K562 (cell line): Measurements from ENCODE around the gene GDF15. TPM values are rescaled to one million over a fixed set of nuclear protein-coding genes. Genes with fewer than 3 reads are reported as not detected.

Experiments
- ARID2 ChIP-seq: fragments of 450-650 bp; IDR thresholded peaks from 2 replicates; pipeline ENCODE4 v1.6.1; 2017; ENCODE audit warnings: antibody characterized with exemption, mild to moderate bottlenecking
- ESRRB ChIP-seq: fragments of 250-450 bp; sonication (Bioruptor Pico); IDR thresholded peaks from 2 replicates; pipeline ENCODE4 v1.5.0; 2020; ENCODE audit warnings: mild to moderate bottlenecking, moderate library complexity, borderline replicate concordance
- GTF2F1 ChIP-seq: IDR thresholded peaks from 2 replicates; pipeline ENCODE4 v1.6.1; 2011; ENCODE audit warnings: low read depth, low read length, improper control_type of control experiment
- GTF3C2 ChIP-seq: IDR thresholded peaks from 3 replicates; pipeline ENCODE4 v1.6.1; 2011; ENCODE audit warnings: borderline replicate concordance, mild to moderate bottlenecking, moderate library complexity; ENCODE audit not compliant: insufficient read length; ENCODE audit errors: extremely low read depth
- LEF1 ChIP-seq: fragments of 450-650 bp; IDR thresholded peaks from 2 replicates; pipeline ENCODE4 v1.6.1; 2016; ENCODE audit warnings: mild to moderate bottlenecking
- NR2F6 ChIP-seq: fragments of 450-650 bp; formaldehyde crosslinking; IDR thresholded peaks from 2 replicates; pipeline ENCODE4 v1.4.0; 2020; ENCODE audit warnings: mild to moderate bottlenecking
- RREB1 ChIP-seq: fragments of 250-450 bp; sonication (Bioruptor Pico); IDR thresholded peaks from 2 replicates; pipeline ENCODE4 v1.4.0; 2020
- SAFB2 ChIP-seq: fragments of 200-400 bp; formaldehyde crosslinking; IDR thresholded peaks from 2 replicates; pipeline ENCODE4 v1.6.1; 2018; ENCODE audit warnings: borderline replicate concordance, low read length, low read depth, moderate library complexity; ENCODE audit not compliant: severe bottlenecking
- SIRT6 ChIP-seq: IDR thresholded peaks from one replicate; pipeline ENCODE4 v1.6.1; 2012; ENCODE audit warnings: low read depth, mild to moderate bottlenecking, control low read depth, inconsistent platforms, low read length, moderate library complexity
- WHSC1 ChIP-seq: IDR thresholded peaks from one replicate; pipeline ENCODE4 v1.6.1; 2012; ENCODE audit warnings: low read length, control low read depth, inconsistent platforms
- ZFPM2 ChIP-seq: fragments of 250-450 bp; sonication (Bioruptor Pico); IDR thresholded peaks from 2 replicates; pipeline ENCODE4 v1.5.1; 2022; ENCODE audit warnings: mild to moderate bottlenecking
- ZNF282 ChIP-seq: sonication (generic); formaldehyde crosslinking; IDR thresholded peaks from 2 replicates; pipeline ENCODE4 v1.8.1; 2023; ENCODE audit warnings: missing genetic modification reagents
- ZNF347 ChIP-seq: fragments of 450-650 bp; formaldehyde crosslinking; IDR thresholded peaks from 2 replicates; pipeline ENCODE4 v1.4.0; 2020; ENCODE audit warnings: low read depth, mild to moderate bottlenecking, moderate library complexity
- ZNF609 ChIP-seq: sonication (generic); formaldehyde crosslinking; IDR thresholded peaks from 2 replicates; pipeline ENCODE4 v1.8.1; 2023; ENCODE audit warnings: missing genetic modification reagents, mild to moderate bottlenecking, borderline replicate concordance
- ZNF778 ChIP-seq: fragments of 450-650 bp; formaldehyde crosslinking; IDR thresholded peaks from 2 replicates; pipeline ENCODE4 v1.4.0; 2020; ENCODE audit warnings: mild to moderate bottlenecking, moderate library complexity
- polyA plus RNA-seq, 8 experiments: library from polyadenylated mRNA; depleted of rRNA in 4 of 8; stranded (reverse) in 5 of 8; unstranded in 3 of 8; fragments of >200 nt; fragmentation: Nextera tagmentation in 2 of 8; fragmentation: Illumina TruSeq in 1 of 8; extraction: Ambion mirVana in 2 of 8; extraction: Trizol in 1 of 8; gene quantifications; 2 replicates each; pipeline versions ENCODE4 v1.2.1 to v1.2.3, GENCODE V29; 2011 to 2014; ENCODE audit warnings: inconsistent platforms in 1 of 8, missing spikeins in 1 of 8
- total RNA-seq, 7 experiments: library from RNA; depleted of rRNA in 6 of 7; stranded (reverse); fragments of >200 nt in 6 of 7; fragmentation: Illumina TruSeq in 2 of 7; extraction: Trizol in 2 of 7; gene quantifications; 2 replicates each; pipeline versions ENCODE4 v1.2.1 to v1.2.3, GENCODE V29; 2011 to 2021; ENCODE audit warnings: low replicate concordance in 1 of 7

Gene GDF15
- total and polyA plus RNA-seq, 9 of the 15 experiments (the other 6 are each of a cell fraction or from before 2014, with no cell fraction given): 2.3 to 82.4 (median 12.5) TPM

GRCh38 chr19:18433015-18433691, 47.2 kb downstream of the GDF15 start (continued):
- TF ChIP-seq RREB1 (CRISPR knock-in tag) (no peak), SAFB2 (no peak), ESRRB (CRISPR knock-in tag) (no peak), ZNF347 (no peak), ZNF609 (CRISPR knock-in tag) (no peak), ZFPM2 (CRISPR knock-in tag) (no peak), SIRT6 (no peak), LEF1 (no peak), GTF2F1 (no peak), WHSC1 (no peak), ARID2 (no peak), ZNF282 (CRISPR knock-in tag) (no peak), NR2F6 (CRISPR knock-in tag) (no peak), ZNF778 (CRISPR knock-in tag) (no peak), GTF3C2 (no peak)
